GM19099 (cell line): ENCODE measurements around the gene MOB3B.

Experiments
- POLR2A ChIP-seq: IDR thresholded peaks from 3 replicates; pipeline ENCODE4 v1.6.1; 2011; ENCODE audit warnings: low read depth; ENCODE audit not compliant: insufficient read length; ENCODE audit errors: extremely low read depth

Gene MOB3B

GRCh38 chr9:27506981-27507380 is 22.6 kb downstream of the MOB3B start:
- no peak for TF ChIP-seq POLR2A

DNA sequence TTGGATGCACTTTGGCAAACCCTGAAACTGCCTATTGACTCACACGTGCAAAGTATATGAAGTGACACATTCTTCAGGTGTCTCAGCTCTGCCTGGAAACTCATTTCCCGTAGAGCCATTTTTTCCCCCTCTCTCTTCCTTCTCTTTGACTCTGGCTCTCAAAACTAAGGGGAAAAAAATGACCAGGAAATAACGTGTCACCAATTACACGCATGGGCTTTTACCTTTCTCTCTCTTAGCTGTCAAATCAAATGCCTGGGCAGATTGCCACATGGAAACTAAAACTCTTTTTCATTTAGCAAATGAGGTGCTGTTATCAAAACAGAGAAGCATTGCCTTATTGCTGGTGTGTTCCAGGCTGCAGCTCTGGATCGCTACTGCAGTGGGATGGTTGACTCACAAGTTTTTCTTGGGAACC is 23.9 kb downstream of the MOB3B start:
- TF ChIP-seq POLR2A = no peak

GRCh38 chr9:27504259-27504658 is 25.4 kb downstream of the MOB3B start:
- TF ChIP-seq POLR2A = no peak

- TF ChIP-seq POLR2A = no peak
Measured at GRCh38 chr9:27503623-27504022, 26.0 kb downstream of the MOB3B start.

DNA sequence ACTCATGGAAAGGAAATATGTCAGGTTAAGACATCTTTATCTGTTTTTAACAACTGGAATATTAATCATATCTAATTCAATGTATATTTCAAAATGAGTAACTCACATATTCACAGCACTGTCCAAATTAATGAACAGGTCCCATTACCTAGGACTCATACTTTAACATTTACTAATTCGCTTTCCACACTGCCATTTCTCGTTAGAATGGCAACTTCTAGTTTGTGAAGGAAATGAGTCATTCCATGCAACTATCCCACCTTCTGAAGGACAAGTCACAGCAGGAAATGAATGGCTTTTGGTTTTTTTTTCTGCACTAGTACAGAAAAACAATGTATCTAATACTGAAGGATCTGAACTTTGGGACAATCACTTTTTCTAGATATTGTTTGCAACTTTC is 30.2 kb downstream of the MOB3B start:
- no peak for TF ChIP-seq POLR2A

GRCh38 chr9:27497883-27498417 is 31.7 kb downstream of the MOB3B start:
- no peak for TF ChIP-seq POLR2A

GRCh38 chr9:27496135-27496504 is 33.5 kb downstream of the MOB3B start:
- TF ChIP-seq POLR2A = no peak

DNA sequence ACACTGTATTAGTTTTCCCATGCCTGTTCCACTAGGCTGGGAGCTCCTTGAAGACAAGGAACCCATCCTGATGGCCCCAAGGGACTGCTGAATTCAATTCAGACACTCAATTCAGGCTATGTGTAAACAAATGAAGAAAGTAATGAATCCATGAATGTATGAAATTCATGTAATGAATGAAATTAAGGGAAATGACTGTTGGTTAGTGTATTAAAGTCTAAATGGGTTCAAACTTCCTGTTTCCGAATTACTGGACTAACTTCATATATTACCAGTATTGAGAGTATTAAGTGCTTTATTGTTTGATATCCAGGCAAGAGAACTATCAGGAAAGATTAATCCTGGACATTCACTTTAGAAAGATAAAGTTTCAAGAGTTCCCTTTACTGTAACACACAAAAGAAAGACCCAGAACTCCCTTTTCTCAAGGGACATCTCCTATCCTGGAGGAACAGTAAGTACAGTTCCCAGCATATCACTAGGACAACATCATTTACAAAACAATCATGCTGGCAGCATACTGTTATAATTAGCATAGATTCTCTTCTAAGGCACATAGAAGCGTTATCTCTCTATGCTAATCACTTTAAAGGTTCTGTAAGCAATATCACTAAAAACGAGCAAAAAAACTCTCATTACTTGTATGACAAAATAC is 34.0 kb downstream of the MOB3B start:
- TF ChIP-seq POLR2A = no peak

GRCh38 chr9:27491154-27491553 is 38.5 kb downstream of the MOB3B start:
- no peak for TF ChIP-seq POLR2A

- TF ChIP-seq POLR2A = no peak
Measured at GRCh38 chr9:27489087-27489876, 40.3 kb downstream of the MOB3B start.

DNA sequence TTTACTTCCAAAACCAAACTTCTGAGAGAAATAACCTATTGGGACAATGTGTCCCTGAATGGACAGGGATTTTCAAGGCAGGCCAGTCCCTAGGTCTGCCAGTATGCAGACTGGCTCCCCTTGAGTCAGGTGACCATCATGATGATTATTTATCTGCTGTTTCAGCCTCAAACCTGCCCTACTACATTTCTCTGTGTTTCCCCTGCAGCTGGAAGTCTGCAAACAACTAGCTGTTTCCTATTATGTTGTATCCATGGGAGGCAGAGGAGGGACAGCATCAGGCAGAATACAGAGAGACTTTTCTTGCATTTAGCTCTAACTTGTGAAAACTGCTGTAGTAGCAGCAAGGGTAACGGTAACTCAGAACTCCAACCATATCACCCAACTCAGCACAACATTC is 41.7 kb downstream of the MOB3B start:
- no peak for TF ChIP-seq POLR2A

DNA sequence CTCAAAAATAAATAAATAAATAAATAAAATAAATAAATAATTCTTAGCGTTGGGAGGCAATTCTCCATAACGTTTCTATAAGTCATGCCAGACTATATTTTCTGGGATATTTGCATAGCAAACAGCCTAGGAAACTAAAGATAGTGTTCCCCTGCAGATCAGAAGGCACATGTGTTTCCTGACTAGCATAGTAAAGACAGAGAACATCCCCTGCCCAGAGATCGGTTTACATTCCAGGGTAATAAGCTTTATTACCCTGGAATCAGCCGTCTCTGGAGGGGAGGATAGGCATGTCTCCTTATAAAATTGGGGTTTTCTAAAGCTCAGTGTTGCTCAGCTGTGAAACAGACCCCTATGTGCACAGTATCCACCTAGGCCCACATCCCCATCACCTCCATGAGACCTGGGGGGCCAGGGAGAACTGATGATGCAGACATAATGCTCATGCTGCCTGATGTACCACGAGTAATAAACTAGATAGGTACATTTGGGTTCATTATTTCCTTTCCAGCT is 42.4 kb downstream of the MOB3B start:
- no peak for TF ChIP-seq POLR2A

- TF ChIP-seq POLR2A = no peak
Measured at GRCh38 chr9:27485158-27485557, 44.5 kb downstream of the MOB3B start.

DNA sequence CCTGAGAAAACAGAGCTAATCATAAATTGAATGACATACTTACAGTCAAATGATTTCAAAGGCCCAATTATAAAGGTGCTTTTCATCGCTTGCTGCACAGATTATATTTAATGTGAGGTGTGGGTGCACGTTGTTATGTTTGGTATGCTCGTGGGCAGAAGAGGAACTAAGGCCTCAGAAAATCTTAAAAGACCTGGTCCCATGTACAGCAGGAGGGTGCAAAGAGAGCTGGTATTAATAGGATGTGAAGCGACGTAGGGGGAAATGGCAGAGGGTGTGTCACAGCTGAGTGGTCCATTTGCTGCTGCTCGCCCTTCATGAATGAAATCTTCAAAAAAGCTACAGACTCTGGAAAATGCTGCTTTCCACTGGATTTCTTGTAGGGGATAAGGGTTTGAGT is 46.0 kb downstream of the MOB3B start:
- no peak for TF ChIP-seq POLR2A

DNA sequence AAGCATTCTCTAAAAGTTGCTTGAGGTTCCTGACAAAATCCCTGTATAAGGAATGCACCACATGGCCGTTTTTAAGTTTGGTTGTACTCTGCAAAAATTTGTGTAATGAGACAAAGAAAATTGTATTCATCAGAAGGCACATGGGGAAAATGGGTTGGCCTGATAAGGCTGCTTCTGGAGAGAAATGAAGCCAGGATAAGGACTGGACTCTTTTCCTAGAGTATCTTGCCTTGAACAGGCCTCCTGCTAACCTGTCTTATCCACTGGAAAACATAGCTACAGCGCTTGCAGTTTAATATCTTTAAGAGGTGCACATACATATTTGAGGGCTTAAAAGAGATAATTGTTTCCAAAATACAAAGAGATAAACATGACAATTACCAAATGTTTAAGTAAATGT is 46.9 kb downstream of the MOB3B start:
- TF ChIP-seq POLR2A = no peak

GRCh38 chr9:27478322-27478721 is 51.3 kb downstream of the MOB3B start:
- no peak for TF ChIP-seq POLR2A
